GM18951 (cell line): ENCODE measurements around the gene GALE.
"Not testable (repeated sequence)": the region's sequence is repeated elsewhere in the genome, so short reads cannot be mapped to it uniquely, and the experiment has no call there.

Experiments
- POLR2A ChIP-seq: IDR thresholded peaks from 4 replicates; pipeline ENCODE4 v1.6.1; 2011; ENCODE audit warnings: mild to moderate bottlenecking; ENCODE audit not compliant: insufficient read length, insufficient read depth; ENCODE audit errors: extremely low read depth
- in situ Hi-C: fragments of 300-500 bp; cut with MboI; formaldehyde crosslinking; loops from one replicate; pipeline ENCODE4 v1.12.0; 2022; ENCODE audit warnings: low sequenced_read_pairs, mixed read lengths, inconsistent platforms; ENCODE audit not compliant: unreplicated experiment

Gene GALE

DNA sequence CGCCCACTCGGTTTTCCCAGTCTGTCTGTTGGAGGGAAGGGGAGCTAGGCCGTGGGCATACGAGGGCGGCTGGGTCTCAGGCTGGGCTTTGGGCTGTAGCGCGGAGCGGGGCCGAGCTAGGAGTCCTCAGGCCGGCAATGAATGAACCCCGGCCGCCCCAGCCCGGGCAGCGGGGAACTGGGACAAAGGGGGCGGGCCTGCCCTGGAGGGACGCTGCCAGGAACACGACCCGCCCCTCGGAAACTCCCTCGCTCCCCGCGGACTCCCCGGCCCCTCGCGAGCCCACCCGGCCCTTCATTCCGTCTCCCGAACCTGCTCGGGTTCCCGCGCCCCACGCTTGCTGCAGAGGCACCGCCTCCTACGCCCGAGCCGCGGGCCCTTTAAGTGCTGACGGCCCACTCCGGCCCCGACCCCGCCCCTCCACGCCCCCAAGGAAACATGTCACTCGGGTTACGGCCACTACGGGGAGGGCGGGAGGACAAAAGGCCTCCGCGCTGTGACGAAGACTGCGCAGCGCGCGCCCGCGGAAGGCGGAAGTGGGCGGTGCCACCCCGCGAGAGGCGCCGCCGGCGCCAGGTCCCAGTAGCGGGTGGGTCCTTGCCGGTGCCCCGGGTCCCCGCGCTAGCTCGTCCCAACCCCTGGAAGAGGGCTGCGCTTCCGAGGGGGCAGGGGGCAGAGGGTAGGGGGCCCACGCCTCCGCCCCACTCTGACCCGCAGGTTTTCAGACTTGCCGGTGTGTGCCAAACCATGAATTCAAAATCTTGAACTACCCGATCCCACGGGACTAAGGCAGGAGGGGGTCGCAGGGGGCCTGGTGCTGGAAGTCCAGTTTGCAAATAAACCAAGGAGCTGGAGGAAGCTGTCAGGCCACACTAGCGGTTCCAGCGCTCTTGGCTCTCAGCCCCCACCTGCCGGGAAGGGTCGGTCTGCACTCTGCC lies at the start of gene GALE:
Gene GALE, minus strand, starts transcription at position 355 of the 938 bp plus-strand sequence. CDS start 1,747 bp downstream, outside the sequence.
- in situ Hi-C loops = loop anchor here (10.0 kb wide), 1 partner anchor 114 kb away; the partner anchor contains the start of gene CNR2

DNA sequence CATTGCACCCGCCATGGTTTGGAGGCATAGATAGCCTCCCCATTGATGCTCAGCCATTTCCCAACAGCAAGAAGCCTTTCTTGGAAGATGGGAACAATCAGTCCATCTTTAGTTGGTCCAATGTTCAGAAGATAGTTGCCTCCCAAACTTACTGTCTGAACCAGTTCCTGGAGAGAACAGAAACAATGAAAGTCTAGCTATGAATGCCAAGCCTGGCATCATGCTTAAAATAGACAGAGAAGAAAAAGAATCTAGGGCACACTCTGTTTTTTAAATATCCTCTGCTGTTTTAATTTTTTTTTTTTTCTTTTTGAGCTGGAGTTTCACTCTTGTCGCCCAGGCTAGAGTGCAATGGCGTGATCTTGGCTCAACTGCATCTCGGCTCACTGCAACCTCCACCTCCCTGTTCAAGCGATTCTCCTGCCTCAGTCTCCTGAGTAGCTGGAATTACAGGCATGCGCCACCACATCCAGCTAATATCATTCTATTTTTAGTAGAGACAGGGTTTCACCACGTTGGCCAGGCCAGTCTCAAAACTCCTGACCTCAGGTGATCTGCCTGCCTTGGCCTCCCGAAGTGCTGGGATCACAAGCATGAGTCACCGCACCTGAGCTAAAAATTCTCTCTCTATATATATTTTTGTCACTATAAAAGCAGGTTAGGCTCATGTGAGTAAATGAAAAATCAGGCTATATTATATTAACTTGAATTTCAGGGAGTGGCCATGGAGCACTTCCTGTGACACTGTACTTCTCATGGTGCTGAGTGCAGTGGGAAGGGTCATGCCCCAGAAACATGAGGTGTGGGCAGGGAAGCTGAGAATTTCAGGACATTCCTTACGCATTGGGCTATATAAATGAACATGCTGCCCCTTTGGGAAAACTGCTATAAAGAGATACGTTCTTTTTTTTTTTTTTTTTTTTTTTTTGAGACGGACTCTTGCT lies 48.4 kb upstream of the GALE start:
- no peak for TF ChIP-seq POLR2A
- in situ Hi-C loops = no loop called here

More for the DNA sequence above, at the start of gene GALE:
- peak; percentile 95 for TF ChIP-seq POLR2A

DNA sequence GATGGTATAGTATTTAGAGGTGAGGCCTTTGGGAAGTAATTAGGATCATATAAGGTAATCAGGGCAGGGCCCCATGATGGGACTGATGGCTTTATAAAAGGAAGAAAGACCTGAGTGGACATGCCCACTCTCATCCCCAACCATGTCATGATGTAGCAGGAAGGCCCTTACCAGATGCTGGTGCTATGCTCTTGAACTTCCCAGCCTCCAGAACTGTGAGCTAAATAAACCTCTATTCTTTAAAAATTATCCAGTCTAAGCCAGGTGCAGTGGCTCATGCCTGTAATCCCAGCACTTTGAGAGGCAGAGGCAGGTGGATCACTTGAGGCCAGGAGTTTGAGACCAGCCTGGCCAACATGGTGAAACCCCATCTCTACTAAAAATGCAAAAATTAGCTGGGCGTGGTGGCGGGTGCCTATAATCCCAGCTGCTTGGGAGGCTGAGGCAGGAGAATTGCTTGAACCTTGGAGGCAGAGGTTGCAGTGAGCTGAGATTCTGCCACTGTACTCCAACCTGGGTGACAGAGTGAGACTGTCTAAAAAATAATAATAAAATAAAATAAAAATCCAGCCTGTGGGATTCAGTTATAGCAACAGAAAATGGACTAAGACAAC lies 47.0 kb upstream of the GALE start:
- in situ Hi-C loops = not testable (repeated sequence)

DNA sequence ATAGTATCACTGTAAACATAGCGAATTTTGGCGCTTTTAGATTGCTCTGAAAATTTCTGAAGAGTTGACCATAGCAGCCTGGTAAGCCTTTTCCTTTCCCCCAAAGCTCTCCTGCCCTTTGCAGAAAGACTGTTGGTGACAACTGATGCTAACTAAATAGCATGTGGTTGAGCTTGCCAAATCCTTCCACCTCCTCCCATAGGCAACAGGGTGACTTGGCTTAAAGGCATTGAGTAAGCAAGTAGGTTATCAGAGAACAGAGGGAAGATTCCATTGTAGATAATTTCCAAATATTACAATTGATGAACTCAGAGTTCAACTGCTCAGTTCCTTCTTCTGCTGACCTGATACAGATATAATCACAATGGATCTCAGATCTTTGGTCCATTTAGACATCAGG lies 44.6 kb upstream of the GALE start:
- TF ChIP-seq POLR2A = no peak
- in situ Hi-C loops = no loop called here

DNA sequence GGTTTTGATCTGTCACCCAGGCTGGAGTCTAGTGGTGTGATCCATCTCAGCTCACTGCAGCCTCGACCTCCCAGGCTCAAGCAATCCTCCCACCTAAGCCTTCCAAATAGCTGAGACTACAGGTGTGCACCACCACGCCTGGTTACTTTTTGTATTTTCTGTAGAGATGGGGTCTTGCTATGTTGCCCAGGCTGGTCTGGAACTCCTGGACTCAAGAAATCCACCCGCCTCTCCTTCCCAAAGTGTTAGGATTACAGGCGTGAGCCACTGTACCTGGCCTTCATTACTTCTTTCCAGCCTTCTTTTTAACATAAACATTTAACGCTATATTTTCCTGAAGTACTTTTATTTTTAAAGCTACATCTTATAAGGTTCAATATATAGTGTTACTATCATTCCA lies 43.1 kb upstream of the GALE start:
- no peak for TF ChIP-seq POLR2A
- in situ Hi-C loops = no loop called here

DNA sequence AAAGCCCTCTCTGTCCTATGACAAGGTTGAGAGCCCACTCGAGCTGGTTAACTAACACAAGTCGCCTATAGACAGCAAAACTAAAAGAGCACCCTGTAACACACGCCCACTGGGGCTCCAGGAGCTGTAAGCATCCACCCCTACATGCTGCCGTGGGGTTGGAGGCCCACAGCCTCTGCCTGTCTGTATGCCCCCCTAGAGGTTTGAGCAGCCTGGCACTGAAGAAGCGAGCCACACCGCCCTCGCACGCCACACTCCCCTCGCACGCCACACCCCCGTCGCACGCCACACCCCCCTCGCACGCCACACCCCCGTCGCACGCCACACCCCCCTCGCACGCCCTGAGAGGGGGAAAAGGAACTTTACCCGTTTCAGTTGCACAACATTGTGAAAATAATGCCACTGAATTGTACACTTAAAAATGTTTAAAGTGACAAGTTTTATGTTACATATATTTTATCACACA lies 37.9 kb upstream of the GALE start:
- in situ Hi-C loops = no loop called here
- TF ChIP-seq POLR2A = no peak

DNA sequence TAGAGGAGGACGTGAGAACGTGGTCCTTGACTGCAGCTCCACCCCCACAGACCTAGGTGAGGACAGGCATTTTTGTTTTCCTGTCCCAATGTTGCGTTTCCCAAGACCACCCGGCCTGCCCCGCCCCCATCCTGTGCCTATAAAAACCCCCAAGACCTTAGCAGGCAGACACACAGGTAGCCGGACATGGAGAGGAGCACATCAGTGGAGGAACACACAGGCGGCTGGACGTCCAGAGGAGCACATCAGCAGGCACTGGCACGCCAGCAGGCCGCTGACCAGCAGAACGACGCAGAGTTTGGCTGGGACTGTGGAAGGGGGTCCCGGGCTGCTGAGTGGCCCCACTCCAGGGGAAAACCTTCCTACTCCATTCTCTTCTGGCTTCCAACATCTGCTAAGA lies 37.4 kb upstream of the GALE start:
- in situ Hi-C loops = no loop called here
- no peak for TF ChIP-seq POLR2A

DNA sequence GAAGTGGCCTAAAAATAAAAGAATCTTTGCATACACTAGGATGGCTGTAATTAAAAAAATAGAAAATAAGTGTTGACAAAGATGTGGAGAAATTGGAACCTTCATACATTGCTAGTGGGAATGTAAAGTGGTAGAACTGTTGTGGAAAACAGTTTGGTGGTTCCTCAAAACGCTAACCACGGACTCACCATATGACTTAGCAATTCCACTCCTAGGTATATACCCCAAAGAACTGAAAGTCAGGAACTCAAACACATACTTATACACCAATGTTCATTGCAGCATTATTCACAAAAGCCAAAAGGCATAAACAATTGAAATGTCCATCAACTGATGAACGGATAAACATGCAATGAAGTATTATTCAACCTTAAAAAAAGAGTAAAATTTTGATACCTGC lies 35.5 kb upstream of the GALE start:
- TF ChIP-seq POLR2A = no peak
- in situ Hi-C loops = no loop called here

DNA sequence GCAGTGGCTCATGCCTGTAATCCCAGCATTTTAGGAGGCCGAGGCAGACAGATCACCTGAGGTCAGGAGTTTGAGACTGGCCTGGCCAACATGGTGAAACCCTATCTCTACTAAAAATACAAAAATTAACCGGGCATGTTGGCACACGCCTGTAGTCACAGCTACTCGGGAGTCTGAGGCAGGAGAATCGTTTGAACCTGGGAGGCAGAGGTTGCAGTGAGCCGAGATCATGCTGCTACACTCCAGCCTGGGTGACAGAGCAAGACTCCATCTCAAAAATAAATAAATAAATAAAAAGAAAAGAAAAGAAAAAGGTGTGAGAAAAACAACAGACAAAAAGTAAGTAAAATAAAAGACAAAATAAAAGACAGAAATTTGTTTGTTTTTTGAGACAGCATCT lies 33.6 kb upstream of the GALE start:
- in situ Hi-C loops = not testable (repeated sequence)

DNA sequence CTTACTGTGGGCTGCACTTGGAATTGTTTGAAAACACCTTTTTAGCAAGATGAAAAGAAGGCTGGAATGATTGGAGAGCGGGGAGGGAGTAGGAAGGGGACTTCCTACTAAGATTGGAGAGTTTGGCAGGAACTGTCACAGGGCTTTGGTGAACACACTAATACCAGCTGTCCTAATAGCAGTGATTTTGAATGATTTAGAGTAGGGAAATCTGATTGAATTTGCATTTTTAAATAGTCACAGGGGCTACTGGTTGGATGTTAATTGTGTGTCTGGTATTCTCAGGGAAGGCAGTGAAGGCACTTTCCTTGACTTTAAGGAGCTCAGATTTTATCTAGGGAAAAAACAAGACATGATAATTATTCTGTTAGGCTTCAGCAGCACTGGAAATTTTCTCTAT lies 27.2 kb upstream of the GALE start:
- in situ Hi-C loops = no loop called here
- TF ChIP-seq POLR2A = no peak

DNA sequence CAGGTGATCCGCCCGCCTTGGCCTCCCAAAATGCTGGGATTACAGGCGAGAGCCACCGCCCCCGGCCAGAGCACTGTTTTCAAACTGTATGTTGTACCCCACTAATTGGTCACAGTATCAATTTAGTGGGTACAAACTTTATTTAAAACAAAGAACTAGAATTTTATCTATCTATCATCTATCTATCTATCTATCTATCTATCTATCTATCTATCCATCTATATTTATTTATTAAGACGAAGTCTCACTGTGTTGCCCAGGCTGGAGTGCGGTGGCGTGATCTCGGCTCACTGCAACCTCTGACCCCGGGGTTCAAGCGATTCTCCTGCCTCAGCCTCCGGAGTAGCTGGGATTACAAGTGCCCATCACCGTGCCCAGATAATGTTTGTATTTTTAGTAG lies 26.0 kb upstream of the GALE start:
- in situ Hi-C loops = not testable (repeated sequence)

DNA sequence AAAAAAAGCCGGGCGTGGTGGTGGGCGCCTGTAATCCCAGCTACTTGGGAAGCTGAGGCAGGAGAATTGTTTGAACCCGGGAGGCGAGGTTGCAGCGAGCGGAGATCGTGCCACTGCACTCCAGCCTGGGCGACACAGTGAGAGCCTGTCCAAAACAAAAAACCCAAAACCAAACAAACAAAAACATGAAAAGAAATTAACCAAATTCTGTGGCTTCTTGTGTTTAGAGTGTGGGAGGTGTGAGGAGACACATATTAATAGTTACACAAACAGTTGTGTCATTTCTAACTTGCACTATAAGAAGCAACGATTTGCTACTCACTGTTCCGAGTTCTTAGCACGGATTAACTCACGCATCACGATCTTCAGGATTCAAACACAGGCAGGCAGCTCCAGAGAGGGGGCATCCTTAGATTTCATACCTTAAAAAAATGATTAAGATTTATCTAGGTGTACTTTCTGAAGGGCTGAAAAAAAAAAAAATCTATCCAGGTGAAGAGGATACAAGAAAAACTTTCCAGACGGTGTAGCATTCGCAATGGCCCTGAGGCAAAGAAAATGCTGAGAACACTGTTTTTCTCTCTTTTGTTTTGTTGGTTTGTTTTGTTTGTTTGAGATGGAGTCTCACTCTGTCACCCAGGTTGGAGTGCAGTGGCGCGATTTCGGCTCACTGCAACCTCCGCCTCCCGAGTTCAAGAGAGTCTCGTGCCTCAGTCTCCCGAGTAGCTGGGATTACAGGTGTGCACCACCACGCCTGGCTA lies 25.4 kb upstream of the GALE start:
- in situ Hi-C loops = no loop called here
- TF ChIP-seq POLR2A = no peak
